ENCODE results near the gene KRT79.

- TF ChIP-seq ERF (CRISPR knock-in tag; IDR thresholded peaks at IDR 0.05) = no peak
- TF ChIP-seq PBX2 (CRISPR knock-in tag; IDR thresholded peaks at IDR 0.05; ENCODE audit: low read depth) = no peak
- no peak for TF ChIP-seq PBX2 (tag; conservative IDR thresholded peaks at IDR 0.05; ENCODE audit: low read depth)
- TF ChIP-seq ZFP30 (CRISPR knock-in tag; IDR thresholded peaks at IDR 0.05; ENCODE audit: borderline replicate concordance) = no peak
- TF ChIP-seq CTCF (IDR thresholded peaks at IDR 0.05 in 2 of 3, conservative IDR thresholded peaks at IDR 0.05 in 1 of 3; ENCODE audit: insufficient read depth in 2 of 3, low read depth in 1 of 3, low read length in 3 of 3) = no peak
- no peak for TF ChIP-seq ZFP36 (IDR thresholded peaks at IDR 0.05; ENCODE audit: low read depth, low read length, partially characterized antibody)
These were observed 37.4 kb upstream of the KRT79 start for GRCh38 chr12:52871291-52872039.

Measured in K562 (cell line).